HUDEP-2 (cell line): ENCODE results near the gene DAO.
A peak's percentile ranks its signal among the peaks of the same experiment; 100 is the strongest.
"Not testable (repeated sequence)": the region's sequence is repeated elsewhere in the genome, so short reads cannot be mapped to it uniquely, and the experiment has no call there.

ENCODE experiments used
- DNase-seq, 76 experiments: peaks; one replicate each; lab custom pipeline; 2025; ENCODE audit not compliant: unreplicated experiment in 76 of 76; lab: John Stamatoyannopoulos, UW

The DAO gene

GRCh38 chr12:108879615-108880254, at the start of gene DAO:
Gene DAO (plus strand): TSS chr12:108880092. CDS start chr12:108885007, 4,915 bp downstream.
- DNase-seq = no peak

GRCh38 chr12:108831309-108831991, 48.4 kb upstream of the DAO start:
- DNase-seq = no peak

GRCh38 chr12:108832208-108832607, 47.7 kb upstream of the DAO start:
- DNase-seq = no peak

GRCh38 chr12:108832730-108833354, 47.0 kb upstream of the DAO start:
- DNase-seq = no peak

GRCh38 chr12:108833355-108833733, 46.5 kb upstream of the DAO start:
- no peak for DNase-seq

GRCh38 chr12:108833757-108834472, 46.0 kb upstream of the DAO start:
- no peak for DNase-seq

- no peak for DNase-seq
Observed at GRCh38 chr12:108835860-108836634, 43.8 kb upstream of the DAO start.

GRCh38 chr12:108837239-108837638, 42.7 kb upstream of the DAO start:
- DNase-seq = no peak

- no peak for DNase-seq
Observed at GRCh38 chr12:108837680-108838079, 42.2 kb upstream of the DAO start.

- DNase-seq = peak in 66 of 76 experiments; percentile 10 to 83 (median 44)
Observed at GRCh38 chr12:108838194-108839017, 41.5 kb upstream of the DAO start.

- DNase-seq = no peak
Observed at GRCh38 chr12:108839018-108839889, 40.6 kb upstream of the DAO start.

- no peak for DNase-seq
Observed at GRCh38 chr12:108839890-108840230, 40.0 kb upstream of the DAO start.

- DNase-seq = no peak
Observed at GRCh38 chr12:108840605-108841332, 39.1 kb upstream of the DAO start.

- not testable (repeated sequence) for DNase-seq
Observed at GRCh38 chr12:108841825-108842224, 38.1 kb upstream of the DAO start.

- DNase-seq = no peak
Observed at GRCh38 chr12:108842361-108842760, 37.5 kb upstream of the DAO start.

GRCh38 chr12:108843187-108843586, 36.7 kb upstream of the DAO start:
- no peak for DNase-seq

- no peak for DNase-seq
Observed at GRCh38 chr12:108845696-108846095, 34.2 kb upstream of the DAO start.

GRCh38 chr12:108846290-108846701, 33.6 kb upstream of the DAO start:
- no peak for DNase-seq
